OCI-LY1 (cell line): ENCODE results near the gene AARSD1.
"Not testable (repeated sequence)": the region's sequence is repeated elsewhere in the genome, so short reads cannot be mapped to it uniquely, and the experiment has no call there.

Experiments
- H2AFZ ChIP-seq: fragments of 200-600 bp; sonication (generic), shearing (Covaris generic); 2 replicates; pipeline ENCODE4 v1.6.0; 2014; ENCODE audit warnings: antibody characterized with exemption, mild to moderate bottlenecking, low read length
- H3F3A ChIP-seq: fragments of 200-600 bp; sonication (generic), shearing (Covaris generic); 2 replicates; pipeline ENCODE4 v1.6.0; 2014; ENCODE audit warnings: mild to moderate bottlenecking, antibody characterized with exemption, low read length, moderate library complexity; ENCODE audit not compliant: insufficient read depth
- H3K27ac ChIP-seq: fragments of 200-600 bp; sonication (generic); 2 replicates; pipeline ENCODE4 v1.5.1; 2014; ENCODE audit warnings: low read length, mixed run types, mild to moderate bottlenecking, low read depth; ENCODE audit not compliant: poor library complexity, severe bottlenecking
- H3K27me3 ChIP-seq: fragments of 200-600 bp; sonication (generic); 2 replicates; pipeline ENCODE4 v1.6.0; 2014; ENCODE audit warnings: antibody characterized with exemption, mild to moderate bottlenecking, low read length, moderate library complexity; ENCODE audit not compliant: insufficient read depth
- H3K36me3 ChIP-seq: fragments of 200-600 bp; sonication (generic); 2 replicates; pipeline ENCODE4 v1.6.1; 2014; ENCODE audit warnings: mild to moderate bottlenecking, antibody characterized with exemption, low read length, moderate library complexity, mixed read lengths; ENCODE audit not compliant: insufficient read depth
- H3K4me1 ChIP-seq: fragments of 200-600 bp; sonication (generic); 2 replicates; pipeline ENCODE4 v1.5.1; 2014; ENCODE audit warnings: mild to moderate bottlenecking, low read length, moderate library complexity; ENCODE audit not compliant: insufficient read depth, severe bottlenecking
- H3K4me2 ChIP-seq: fragments of 200-600 bp; sonication (generic), shearing (Covaris generic); 2 replicates; pipeline ENCODE4 v1.6.1; 2014; ENCODE audit warnings: low read length
- H3K4me3 ChIP-seq: fragments of 200-600 bp; sonication (generic); 2 replicates; pipeline ENCODE4 v1.5.1; 2014; ENCODE audit warnings: low read length, low read depth, mild to moderate bottlenecking, mixed read lengths; ENCODE audit not compliant: poor library complexity, severe bottlenecking
- H3K79me2 ChIP-seq: fragments of 200-600 bp; shearing (Covaris generic); 2 replicates; pipeline ENCODE4 v1.6.1; 2016; ENCODE audit warnings: mixed run types, low read length, mixed read lengths; ENCODE audit not compliant: insufficient read depth
- H3K9ac ChIP-seq: fragments of 200-600 bp; sonication (generic), shearing (Covaris generic); 2 replicates; pipeline ENCODE4 v1.6.1; 2014; ENCODE audit warnings: mild to moderate bottlenecking, low read length, mixed read lengths
- H3K9me2 ChIP-seq: fragments of 200-600 bp; sonication (generic), shearing (Covaris generic); 2 replicates; pipeline ENCODE4 v1.6.1; 2014; ENCODE audit warnings: low read depth, mild to moderate bottlenecking, low read length, mixed read lengths
- H3K9me3 ChIP-seq: fragments of 200-600 bp; shearing (Covaris generic); 2 replicates; pipeline ENCODE4 v1.6.1; 2014; ENCODE audit warnings: low read length, mixed read lengths
- H4K20me1 ChIP-seq: fragments of 200-600 bp; sonication (generic), shearing (Covaris generic); 2 replicates; pipeline ENCODE4 v1.6.0; 2016; ENCODE audit warnings: mild to moderate bottlenecking, low read length; ENCODE audit not compliant: insufficient read depth
- CTCF ChIP-seq: fragments of 200-600 bp; sonication (generic), shearing (Covaris generic); IDR thresholded peaks from 2 replicates; pipeline ENCODE4 v1.5.1; 2017; ENCODE audit warnings: mild to moderate bottlenecking, antibody characterized with exemption, low read length, moderate library complexity, mixed read lengths
- EZH2 ChIP-seq: fragments of 200-600 bp; sonication (generic), shearing (Covaris generic); IDR thresholded peaks from 2 replicates; pipeline ENCODE4 v1.8.0; 2017; ENCODE audit warnings: borderline replicate concordance, mixed run types, mild to moderate bottlenecking, antibody characterized with exemption, low read length, moderate library complexity, mixed read lengths

AARSD1 gene

DNA sequence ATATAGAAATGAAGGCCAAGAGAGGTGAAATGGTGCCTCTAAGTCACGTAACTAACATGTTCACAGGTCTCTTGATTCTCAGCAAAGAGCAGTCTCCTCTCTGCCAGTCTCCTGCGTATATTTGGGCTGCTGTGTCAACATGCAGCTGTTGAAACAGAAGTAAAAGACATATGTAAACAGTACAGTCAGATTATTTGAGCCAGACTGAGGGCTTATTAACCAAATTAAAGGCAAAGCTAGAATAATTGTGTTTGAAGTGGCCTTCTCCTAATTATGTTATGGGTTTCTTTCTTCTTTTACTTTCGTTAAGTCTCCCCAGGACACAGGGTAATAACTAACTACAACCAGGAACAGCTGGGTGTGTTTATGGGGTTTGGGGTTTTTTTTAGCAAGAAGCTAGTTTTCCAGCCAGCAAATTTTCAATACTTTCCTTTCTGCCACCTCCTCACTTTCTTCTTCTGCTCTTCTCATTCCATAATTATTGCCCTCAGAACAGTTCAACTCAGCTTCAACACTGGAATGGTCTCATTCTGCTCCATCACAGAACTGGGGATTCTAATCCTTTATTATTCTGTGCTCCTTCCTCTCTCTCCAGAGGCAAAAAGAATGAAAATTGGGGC lies 45.2 kb downstream of the AARSD1 start:
- Histone ChIP-seq H3K4me1 (no peaks in the 10 kb centered on the region), H3K36me3 (no peaks in the 10 kb centered on the region), H4K20me1 (no peaks in the 10 kb centered on the region), H2AFZ (no peak overlapping the region), H3K9ac (no peak overlapping the region), H3K79me2 (no peaks in the 10 kb centered on the region), H3K9me2 (no peaks in the 10 kb centered on the region), H3K4me3 (no peak overlapping the region), H3K4me2 (no peak overlapping the region), H3K27me3 (no peaks in the 10 kb centered on the region), H3K27ac (no peak overlapping the region), H3F3A (no peaks in the 10 kb centered on the region), H3K9me3 (no peaks in the 10 kb centered on the region)
- TF ChIP-seq CTCF = no peak
- no peak for TF ChIP-seq EZH2

- no peaks in the 10 kb centered on the region for H3K9me2 ChIP-seq
- H3K9ac ChIP-seq = no peak overlapping the region
- no peak overlapping the region for H2AFZ ChIP-seq
- H3K79me2 ChIP-seq = no peaks in the 10 kb centered on the region
- no peak overlapping the region for H3K4me2 ChIP-seq
- H3K27me3 ChIP-seq = no peaks in the 10 kb centered on the region
- no peaks in the 10 kb centered on the region for H3K9me3 ChIP-seq
- H4K20me1 ChIP-seq = no peaks in the 10 kb centered on the region
- TF ChIP-seq CTCF (no peak), EZH2 (no peak)
- no peaks in the 10 kb centered on the region for H3K36me3 ChIP-seq
- no peaks in the 10 kb centered on the region for H3K4me1 ChIP-seq
- no peak overlapping the region for H3K27ac ChIP-seq
- no peak overlapping the region for H3K4me3 ChIP-seq
- no peaks in the 10 kb centered on the region for H3F3A ChIP-seq
Measured at GRCh38 chr17:42917236-42917603, 47.0 kb downstream of the AARSD1 start.

GRCh38 chr17:42916388-42917235 lies 47.6 kb downstream of the AARSD1 start:
- H3K9me2 ChIP-seq, H3F3A ChIP-seq: not testable (repeated sequence)

GRCh38 chr17:42915288-42915687 lies 49.0 kb downstream of the AARSD1 start:
- not testable (repeated sequence) for H3K27me3 ChIP-seq, H3K9me3 ChIP-seq, H3K79me2 ChIP-seq, H2AFZ ChIP-seq, H3K36me3 ChIP-seq, H3K9ac ChIP-seq, H3K4me2 ChIP-seq, H3K27ac ChIP-seq, H3K4me1 ChIP-seq, H3K4me3 ChIP-seq, H3K9me2 ChIP-seq, H3F3A ChIP-seq, H4K20me1 ChIP-seq

More at GRCh38 chr17:42916388-42917235, 47.6 kb downstream of the AARSD1 start:
- H3K27ac ChIP-seq, H3K9ac ChIP-seq, H3K79me2 ChIP-seq, H3K4me3 ChIP-seq, H3K36me3 ChIP-seq, H3K4me1 ChIP-seq, H2AFZ ChIP-seq, H3K9me3 ChIP-seq, H4K20me1 ChIP-seq, H3K4me2 ChIP-seq, H3K27me3 ChIP-seq: not testable (repeated sequence)
